ES-I3 (cell line): ENCODE measurements around the gene C1orf167.
"Not testable (repeated sequence)": the region's sequence is repeated elsewhere in the genome, so short reads cannot be mapped to it uniquely, and the experiment has no call there.

Source experiments
- H3K36me3 ChIP-seq: 2 replicates; pipeline ENCODE4 v1.6.1; 2013; ENCODE audit warnings: mild to moderate bottlenecking, low read length, control low read depth, moderate library complexity; ENCODE audit not compliant: insufficient read depth
- H3K4me1 ChIP-seq: 2 replicates; pipeline ENCODE4 v1.6.1; 2013; ENCODE audit warnings: mild to moderate bottlenecking, control low read depth, low read length; ENCODE audit not compliant: insufficient read depth
- H3K9ac ChIP-seq: 2 replicates; pipeline ENCODE4 v1.6.1; 2013; ENCODE audit warnings: low read depth, mild to moderate bottlenecking, low read length, moderate library complexity
- H3K9me3 ChIP-seq: 2 replicates; pipeline ENCODE4 v1.6.1; 2013; ENCODE audit warnings: mild to moderate bottlenecking, low read length, moderate library complexity; ENCODE audit not compliant: control insufficient read depth, insufficient read depth

The C1orf167 gene

DNA sequence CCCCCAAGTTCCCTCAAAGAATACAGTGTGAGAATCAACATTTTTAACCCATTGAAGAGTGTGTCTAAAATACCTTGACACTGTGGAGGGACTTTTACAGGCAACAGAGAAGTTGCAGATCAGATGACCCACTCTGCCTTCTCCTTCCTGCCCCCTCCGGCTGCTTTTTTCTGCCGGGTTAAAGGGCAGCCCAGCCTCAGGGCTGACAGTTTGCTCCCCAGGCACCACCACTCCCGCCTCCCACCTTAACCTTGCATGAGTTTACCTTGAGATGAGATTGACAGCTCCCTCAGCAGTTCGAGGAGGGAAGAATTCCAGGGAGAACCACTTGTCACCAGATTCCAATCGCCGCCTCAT, 40.6 kb downstream of the C1orf167 start:
- no peaks in the 10 kb centered on the region for H3K9me3 ChIP-seq
- peaks cover 6% of the 10 kb centered on the region; the same call in 1 of the 2 replicates for H3K36me3 ChIP-seq
- H3K9ac ChIP-seq: peak overlapping the region; percentile 49; the same call in 1 of the 2 replicates
- H3K4me1 ChIP-seq: peaks cover 26% of the 10 kb centered on the region

DNA sequence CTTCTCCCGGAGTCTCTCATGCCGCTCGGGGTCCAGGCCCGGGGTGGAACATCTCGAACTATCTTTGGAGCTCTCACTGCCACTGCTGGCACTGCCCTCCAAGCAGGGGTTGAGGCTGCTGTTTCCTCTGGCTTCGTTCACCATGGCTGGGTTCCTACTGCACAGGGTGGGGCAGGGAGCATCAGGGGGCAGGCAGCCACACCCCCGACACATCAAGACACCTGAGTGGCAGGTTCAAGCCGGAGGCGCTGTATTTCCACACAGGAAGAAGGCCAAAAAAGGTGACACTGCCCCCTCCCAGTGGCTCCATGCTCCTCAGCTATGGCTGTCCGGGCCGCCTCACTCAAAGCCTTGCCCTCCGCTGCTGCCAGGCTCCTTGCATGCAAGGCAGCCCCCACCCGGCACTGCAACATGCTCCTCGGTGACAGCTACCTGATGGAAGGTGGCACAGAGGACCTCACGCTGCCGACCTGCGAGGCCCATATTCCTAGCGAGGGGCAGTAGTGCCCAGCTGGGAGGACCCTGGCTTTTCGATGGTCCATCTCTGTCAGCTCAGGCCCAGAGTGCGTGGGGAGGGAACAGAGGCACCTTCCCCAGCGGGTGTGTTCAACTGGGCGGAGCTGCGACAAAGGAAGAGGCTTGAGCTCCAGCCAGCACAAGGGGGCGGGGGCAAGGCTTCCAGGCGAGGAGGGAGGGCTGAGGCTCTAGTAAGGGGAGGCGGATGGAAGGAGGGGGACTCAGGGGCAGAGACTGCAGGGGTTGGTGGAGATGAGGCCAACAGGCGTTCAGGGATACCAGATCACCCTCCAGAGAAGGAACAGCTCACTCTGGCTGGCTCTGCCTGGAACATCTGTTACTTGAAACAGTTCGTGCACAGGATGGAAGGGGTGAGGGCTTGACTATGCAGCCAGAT, 41.2 kb downstream of the C1orf167 start:
- Histone ChIP-seq H3K4me1 (peaks cover 26% of the 10 kb centered on the region), H3K9ac (peak overlapping the region; percentile 49; the same call in 1 of the 2 replicates), H3K9me3 (no peaks in the 10 kb centered on the region)

DNA sequence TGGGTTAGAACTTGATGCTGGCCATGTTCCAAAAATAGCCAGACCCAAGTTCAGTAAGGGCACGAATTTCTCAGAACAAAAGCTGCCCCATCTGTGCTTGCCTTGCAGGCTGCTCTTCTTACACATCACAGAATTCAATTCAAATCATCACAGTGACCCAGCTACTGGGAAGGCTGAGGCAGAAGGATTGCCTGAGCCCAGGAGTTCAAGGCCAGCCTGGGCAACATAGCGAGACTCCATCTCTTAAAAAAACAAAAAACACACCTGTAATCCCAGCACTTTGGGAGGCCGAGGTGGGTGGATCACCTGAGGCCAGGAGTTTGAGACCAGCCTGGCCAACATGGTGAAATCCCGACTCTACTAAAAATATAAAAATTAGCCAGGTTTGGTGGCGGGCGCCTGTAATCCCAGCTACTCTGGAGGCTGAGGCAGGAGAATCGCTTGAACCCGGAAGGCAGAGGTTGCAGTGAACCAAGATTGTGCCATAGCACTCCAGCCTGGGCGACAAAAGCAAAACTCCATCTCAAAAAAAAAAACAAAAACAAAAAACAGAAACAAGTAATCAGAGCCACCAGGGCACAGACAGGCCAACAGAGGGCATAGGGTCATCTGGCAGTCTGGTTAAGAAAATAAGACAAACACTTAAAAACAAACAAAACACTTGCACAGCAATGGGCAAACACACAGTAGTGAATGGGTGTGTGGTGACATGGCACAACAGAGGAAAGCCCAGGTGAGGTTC, 42.1 kb downstream of the C1orf167 start:
- Histone ChIP-seq H3K9ac (peak overlapping the region; percentile 84; the same call in 1 of the 2 replicates), H3K4me1 (peaks cover 26% of the 10 kb centered on the region)
- H3K9me3 ChIP-seq, H3K36me3 ChIP-seq: not testable (repeated sequence)

More for the DNA sequence above, 41.2 kb downstream of the C1orf167 start:
- peaks cover 6% of the 10 kb centered on the region; the same call in 1 of the 2 replicates for H3K36me3 ChIP-seq

DNA sequence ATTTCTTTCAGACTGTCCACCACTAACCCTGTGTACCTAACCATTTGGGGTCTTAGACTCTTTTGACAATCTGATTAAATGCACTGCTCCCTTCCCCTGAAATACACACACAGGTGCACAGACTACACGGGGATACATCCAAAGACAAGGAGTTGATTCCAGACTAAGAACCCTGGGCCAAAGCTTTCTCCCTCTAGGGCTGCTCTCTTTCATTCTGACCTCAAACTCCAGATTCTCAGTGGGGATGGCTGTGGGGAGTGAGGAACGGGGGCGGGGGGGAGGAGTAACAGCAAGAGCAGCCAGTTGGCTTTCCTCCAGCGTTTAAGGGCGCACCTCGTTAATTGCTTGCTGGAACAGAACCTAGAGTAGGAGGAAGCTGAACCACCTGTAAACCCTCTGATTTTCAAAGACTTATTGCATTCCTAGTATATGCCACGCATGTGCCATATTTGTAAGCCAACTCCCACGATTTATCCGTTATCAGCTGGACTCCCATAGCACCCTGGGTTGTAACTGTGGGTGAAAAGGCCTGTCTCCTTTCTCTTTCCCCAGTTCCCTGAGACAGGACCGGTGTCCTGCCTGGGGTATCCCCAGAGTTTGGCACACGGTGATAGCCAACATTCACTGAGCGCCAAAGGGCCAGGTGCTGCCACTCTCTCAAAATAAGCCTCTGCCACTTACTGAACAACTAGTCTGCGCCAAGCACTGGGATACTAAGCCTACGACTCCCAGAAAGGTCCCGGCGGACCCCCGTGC, 42.9 kb downstream of the C1orf167 start:
- H3K4me1 ChIP-seq: peaks cover 26% of the 10 kb centered on the region
- H3K9me3 ChIP-seq: no peaks in the 10 kb centered on the region
- H3K9ac ChIP-seq: peak overlapping the region; percentile 84
- H3K36me3 ChIP-seq: peaks cover 6% of the 10 kb centered on the region; the same call in 1 of the 2 replicates

DNA sequence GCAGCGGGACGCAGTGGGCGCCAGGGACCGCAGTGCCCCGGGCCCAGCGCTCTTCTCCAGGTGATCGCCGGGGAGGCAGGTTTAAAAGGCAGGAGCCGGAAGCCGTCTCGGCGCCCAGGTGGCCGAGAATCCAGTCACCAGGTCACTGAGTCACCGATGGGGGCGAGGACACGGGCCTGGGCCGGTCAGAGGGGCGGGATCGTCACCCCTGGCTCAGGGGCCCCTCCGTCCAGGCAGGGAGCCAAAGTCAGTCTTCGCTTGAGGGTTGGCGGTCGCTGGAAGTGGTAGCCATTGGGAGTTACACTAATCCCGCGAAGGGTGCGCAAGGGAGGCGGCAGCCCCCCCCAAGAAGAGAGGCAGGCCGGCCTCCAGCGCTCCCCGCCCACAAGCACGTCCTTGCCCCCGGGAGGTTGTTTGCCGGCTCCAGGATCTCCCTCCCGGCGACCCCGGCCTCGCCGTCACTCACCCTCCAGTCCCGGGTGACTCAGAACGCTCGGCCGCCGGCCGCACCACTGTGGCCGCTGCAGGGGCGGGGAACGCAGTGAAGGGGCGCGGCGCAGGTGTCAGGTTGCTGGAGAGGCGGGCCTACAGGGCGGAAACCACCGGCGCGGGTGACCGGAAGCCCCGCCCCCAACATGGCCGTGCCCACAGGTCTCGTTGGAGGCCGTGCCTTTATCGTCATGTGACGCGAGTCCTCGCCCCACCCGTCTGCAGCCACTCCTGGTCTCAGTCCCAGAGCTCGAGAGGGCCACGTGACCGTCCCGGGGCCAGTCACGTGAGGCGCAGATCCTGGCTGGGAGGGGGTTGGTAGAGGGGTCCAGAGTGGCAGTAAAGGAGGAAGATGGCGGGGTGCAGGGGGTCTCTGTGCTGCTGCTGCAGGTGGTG, 43.7 kb downstream of the C1orf167 start, which contains the start of the genes CLCN6 and MTHFR:
Gene CLCN6 (plus strand): TSS at position 770 of the 885 bp plus-strand sequence. CDS start 72 bp downstream, at position 842.
Gene MTHFR (minus strand): TSS at position 543 of the 885 bp plus-strand sequence. CDS start 2,848 bp downstream, outside the sequence.
- H3K36me3 ChIP-seq: peaks cover 4% of the 10 kb centered on the region
- peak within 1 kb of the TSS; percentile 89 for H3K9ac ChIP-seq

DNA sequence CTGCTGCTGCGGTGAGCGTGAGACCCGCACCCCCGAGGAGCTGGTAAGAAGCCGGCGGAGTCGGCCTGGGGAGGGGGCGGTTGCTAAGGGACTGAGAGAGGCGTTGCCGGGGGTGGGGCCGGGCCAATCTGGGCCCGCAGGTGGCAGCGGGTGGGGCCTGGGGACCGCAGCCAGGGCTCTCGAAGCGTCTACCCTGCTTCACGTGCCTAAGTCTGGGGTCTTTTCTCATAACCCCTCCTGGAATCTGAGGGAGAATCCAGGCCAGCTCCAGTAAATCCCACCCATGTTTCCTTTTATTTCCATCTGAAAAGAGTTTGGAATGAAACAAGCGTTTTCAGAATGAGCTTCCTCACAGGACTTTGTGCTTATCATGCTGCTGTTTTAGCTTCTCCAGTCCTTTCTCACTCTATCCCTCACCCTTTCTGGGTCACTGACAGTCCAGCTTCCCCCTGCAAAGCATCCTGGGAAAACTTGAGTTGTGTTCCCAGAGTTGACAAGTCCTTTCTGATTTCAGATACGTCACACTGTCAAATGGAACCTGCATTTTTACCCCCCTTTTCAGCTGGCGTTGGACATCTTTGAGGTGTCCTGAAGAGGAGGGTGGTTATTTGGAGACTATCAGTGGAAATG, 44.4 kb downstream of the C1orf167 start:
- Histone ChIP-seq H3K9ac (peak overlapping the region; percentile 89), H3K9me3 (no peaks in the 10 kb centered on the region), H3K4me1 (peaks cover 26% of the 10 kb centered on the region), H3K36me3 (peaks cover 4% of the 10 kb centered on the region)

More for the DNA sequence above, 43.7 kb downstream of the C1orf167 start, which contains the start of the genes CLCN6 and MTHFR:
- no peaks in the 10 kb centered on the region for H3K9me3 ChIP-seq
- H3K4me1 ChIP-seq: peaks cover 26% of the 10 kb centered on the region

DNA sequence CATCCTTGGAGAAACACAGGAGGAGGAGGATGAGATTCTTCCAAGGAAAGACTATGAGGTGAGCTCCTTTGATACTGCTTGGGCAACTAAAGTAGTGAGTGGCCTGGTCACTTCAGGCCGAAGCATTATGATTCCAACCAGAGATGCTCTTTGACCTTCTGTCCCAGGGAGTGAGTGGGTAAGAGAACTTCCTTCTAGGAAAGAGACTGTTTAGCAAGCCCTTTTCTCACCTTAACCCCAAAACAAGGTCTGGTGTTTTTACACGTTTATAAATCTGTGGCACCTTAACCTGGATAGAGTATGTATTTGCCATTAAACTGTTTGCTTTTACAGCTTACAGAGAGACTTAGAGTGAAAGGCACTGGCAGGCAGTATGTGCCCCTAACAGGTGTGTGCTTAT, 45.1 kb downstream of the C1orf167 start:
- H3K4me1 ChIP-seq: peaks cover 22% of the 10 kb centered on the region
- H3K9me3 ChIP-seq: no peaks in the 10 kb centered on the region
- peak overlapping the region; percentile 89; the same call in 1 of the 2 replicates for H3K9ac ChIP-seq
- H3K36me3 ChIP-seq: peaks cover 4% of the 10 kb centered on the region

DNA sequence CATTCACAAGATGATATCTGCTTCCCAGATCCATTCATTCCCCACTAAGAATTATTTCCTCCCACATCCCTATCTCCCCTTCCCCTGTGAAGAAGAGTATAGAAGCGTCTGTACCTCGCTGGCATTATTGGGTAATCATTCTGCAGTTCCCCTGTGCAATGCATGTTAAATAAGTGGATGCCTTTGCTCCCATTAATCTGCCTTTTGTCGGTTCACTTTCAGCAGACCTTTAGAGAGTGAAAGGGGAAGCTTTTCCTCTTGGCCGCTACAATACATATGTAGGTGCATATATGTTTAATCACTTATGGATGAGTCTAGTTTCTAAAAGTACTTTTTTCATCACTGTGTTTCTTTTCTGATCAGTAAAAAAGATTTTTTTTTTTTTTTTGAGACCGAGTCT, 51.0 kb downstream of the C1orf167 start:
- H3K9ac ChIP-seq: no peak overlapping the region
- H3K4me1 ChIP-seq: no peaks in the 10 kb centered on the region
- peaks cover 24% of the 10 kb centered on the region; the same call in 1 of the 2 replicates for H3K36me3 ChIP-seq
- no peaks in the 10 kb centered on the region for H3K9me3 ChIP-seq

DNA sequence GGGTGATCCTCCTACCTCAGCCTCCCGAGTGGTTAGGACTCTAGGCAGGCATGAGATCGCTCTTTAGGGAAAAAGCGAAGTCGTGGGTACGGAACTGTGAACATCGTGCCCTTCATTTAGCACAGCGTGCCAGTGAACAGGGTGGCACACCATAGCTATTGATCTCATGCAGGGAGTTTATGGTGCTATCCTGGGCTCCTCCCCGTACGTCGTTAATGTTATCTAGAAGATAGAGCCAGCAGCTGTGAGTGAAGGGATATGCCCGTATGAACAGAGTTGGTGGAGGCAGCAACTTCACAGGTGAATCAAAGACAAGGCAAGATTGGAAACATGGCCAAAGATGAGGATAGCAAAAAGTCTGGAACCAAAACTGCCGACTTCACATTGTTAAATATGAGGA, 55.2 kb downstream of the C1orf167 start:
- no peaks in the 10 kb centered on the region for H3K4me1 ChIP-seq
- H3K9ac ChIP-seq: no peak overlapping the region
- peaks cover 24% of the 10 kb centered on the region; the same call in 1 of the 2 replicates for H3K36me3 ChIP-seq
- H3K9me3 ChIP-seq: no peaks in the 10 kb centered on the region

DNA sequence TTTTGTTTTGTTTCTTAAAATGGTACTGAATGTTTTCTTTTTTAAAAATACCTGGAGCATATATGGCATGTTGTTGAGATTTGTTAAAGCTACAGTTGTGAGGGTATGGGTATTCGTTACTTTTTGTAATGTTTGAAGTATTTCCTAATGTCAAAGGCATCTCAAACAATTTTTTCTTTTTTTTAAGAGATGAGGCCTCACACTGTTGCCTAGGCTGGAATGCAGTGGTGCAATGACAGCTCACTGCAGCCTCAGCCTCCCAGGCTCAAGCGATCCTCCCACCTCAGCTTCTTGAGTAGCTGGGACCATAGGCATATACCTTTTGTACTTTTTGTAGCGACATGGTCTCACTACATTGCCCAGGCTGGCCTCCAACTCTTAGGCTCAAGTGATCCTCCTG, 60.1 kb downstream of the C1orf167 start:
- Histone ChIP-seq H3K36me3 (peaks cover 8% of the 10 kb centered on the region; the same call in 1 of the 2 replicates), H3K4me1 (no peaks in the 10 kb centered on the region), H3K9ac (no peak overlapping the region), H3K9me3 (no peaks in the 10 kb centered on the region)

DNA sequence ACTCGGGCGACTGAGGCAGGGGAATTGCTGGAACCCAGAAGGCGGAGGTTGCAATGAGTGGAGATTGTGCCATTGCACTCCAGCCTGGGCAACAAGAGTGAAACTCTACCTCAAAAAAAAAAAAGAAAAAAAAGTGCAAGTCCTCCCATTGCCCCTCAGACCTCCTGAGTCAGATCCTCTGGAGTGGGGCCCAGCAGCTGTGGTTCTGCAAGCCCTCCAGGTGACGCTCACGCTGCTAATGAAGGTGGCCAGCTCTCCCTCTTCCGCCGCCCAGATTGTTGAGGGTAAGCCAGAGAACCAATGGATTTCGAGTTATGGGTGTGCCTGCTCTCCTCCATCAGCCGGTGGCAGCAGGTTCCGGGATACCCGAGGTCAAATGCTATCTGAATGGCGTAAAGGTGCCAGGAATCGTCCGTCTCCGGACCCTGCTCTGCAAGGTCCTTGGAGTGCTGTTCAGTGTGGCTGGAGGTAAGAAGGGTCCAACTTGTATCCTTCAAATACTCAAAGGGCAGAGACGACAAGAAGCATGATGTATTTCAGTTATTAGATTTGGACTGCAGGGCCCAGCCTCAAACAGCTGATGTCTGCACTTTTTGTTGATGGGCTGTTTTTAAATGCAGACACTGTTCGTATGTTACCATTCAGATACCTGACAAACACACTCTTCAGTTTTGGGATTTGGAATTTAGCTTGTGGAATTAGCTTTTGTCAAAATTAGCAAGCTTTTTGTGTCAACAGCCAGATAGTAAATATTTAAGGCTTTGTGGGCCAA, 61.6 kb downstream of the C1orf167 start:
- Histone ChIP-seq H3K36me3 (peaks cover 4% of the 10 kb centered on the region), H3K9ac (no peak overlapping the region)

DNA sequence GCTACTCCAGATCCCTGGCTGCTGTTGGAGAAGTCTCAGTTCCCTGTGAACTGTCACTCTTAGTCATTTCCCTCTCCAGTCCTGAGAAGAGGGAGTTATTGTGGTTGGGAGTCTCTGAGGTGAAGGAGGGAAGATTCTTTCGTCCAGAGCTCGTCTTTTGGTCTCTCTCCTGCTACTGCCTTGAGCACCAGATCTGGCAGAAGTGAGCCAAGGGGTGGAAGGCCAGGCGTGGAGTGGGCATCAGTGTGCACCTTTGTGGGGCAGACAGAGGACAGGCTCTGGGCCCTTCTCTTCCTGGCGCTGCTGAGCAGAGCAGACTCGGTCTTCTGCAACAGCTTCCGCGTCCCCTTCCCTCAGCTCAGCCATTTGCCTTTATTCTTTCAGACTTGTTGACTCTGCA, 63.1 kb downstream of the C1orf167 start:
- no peak overlapping the region for H3K9ac ChIP-seq
- no peaks in the 10 kb centered on the region for H3K9me3 ChIP-seq
- peaks cover 12% of the 10 kb centered on the region for H3K36me3 ChIP-seq

More for the DNA sequence above, 61.6 kb downstream of the C1orf167 start:
- Histone ChIP-seq H3K9me3 (no peaks in the 10 kb centered on the region), H3K4me1 (no peaks in the 10 kb centered on the region)

More for the DNA sequence above, 63.1 kb downstream of the C1orf167 start:
- H3K4me1 ChIP-seq: no peaks in the 10 kb centered on the region
